SU-DHL-6 (cell line): ENCODE results near the gene RRM2.
"Not testable (repeated sequence)": the region's sequence is repeated elsewhere in the genome, so short reads cannot be mapped to it uniquely, and the experiment has no call there.

Experiments used
- CTCF ChIP-seq: fragments of 200-600 bp; sonication (generic); IDR thresholded peaks from one replicate; pipeline ENCODE4 v1.5.1; 2017; ENCODE audit warnings: antibody characterized with exemption, mild to moderate bottlenecking, low read length, moderate library complexity; ENCODE audit not compliant: insufficient read depth, poor library complexity, severe bottlenecking
- EZH2phosphoT487 ChIP-seq: fragments of 200-600 bp; sonication (generic), shearing (Covaris generic); conservative IDR thresholded peaks from 2 replicates; pipeline ENCODE4 v1.6.1; 2018; ENCODE audit warnings: mild to moderate bottlenecking, antibody characterized with exemption, low read length, moderate library complexity, mixed read lengths

- not testable (repeated sequence) for TF ChIP-seq CTCF, EZH2phosphoT487
Observed at GRCh38 chr2:10104906-10105305, 17.6 kb upstream of the RRM2 start.
